ENCODE data around the gene ID1. TPM values are rescaled to one million over a fixed set of nuclear protein-coding genes. Genes with fewer than 3 reads are reported as not detected.
A peak's percentile ranks its signal among the peaks of the same experiment; 100 is the strongest.

ID1 gene
- total and polyA plus RNA-seq, 10 donors, result 47.6 to 222 (median 123) TPM

DNA sequence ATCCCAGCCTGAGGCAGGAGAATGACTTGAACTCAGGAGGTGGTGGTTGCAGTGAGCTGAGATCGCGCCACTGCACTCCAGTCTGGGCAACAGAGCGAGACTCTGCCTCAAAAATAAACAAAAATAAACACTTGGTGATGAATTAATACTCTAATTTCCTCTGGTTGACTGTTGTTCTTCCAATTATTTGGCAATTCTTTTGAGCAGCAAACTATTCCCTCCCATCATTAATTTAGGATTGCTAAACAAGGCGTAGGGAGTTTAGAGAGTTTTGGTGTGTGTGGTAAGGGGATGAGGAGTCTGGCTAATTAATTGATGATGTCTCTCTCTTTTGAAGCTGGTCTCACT, 2.7 kb upstream of the ID1 start:
- Histone ChIP-seq H3K4me1 (peaks cover 10 to 50% (median 40%) of the 10 kb centered on the region in 6 donors), H3K36me3 (no peaks in the 10 kb centered on the region), H3K27me3 (replicated peaks in 1 of 7) (peaks cover 0 to 62% (median 12%) of the 10 kb centered on the region in 7 donors), H3K9me3 (no peaks in the 10 kb centered on the region), H3K4me3 (no peak overlapping the region), H3K27ac (peak overlapping the region in 2 of 8 donors; percentile 87 to 91)
- intact Hi-C loops (cut with DNase I; ENCODE audit: low total_unique reads), result no loop called here
- no peak for DNase-seq
- TF ChIP-seq POLR2A (IDR thresholded peaks at IDR 0.05), result no peak
- no peak for TF ChIP-seq POLR2AphosphoS5 (IDR thresholded peaks at IDR 0.05)
- TF ChIP-seq CTCF (IDR thresholded peaks at IDR 0.05 in 8 of 11, conservative IDR thresholded peaks at IDR 0.05 in 3 of 11), result no peak
- 79 to 86% (median 85%) methylated on average over 4 of the region's 4 CpGs for WGBS, 5 donors

DNA sequence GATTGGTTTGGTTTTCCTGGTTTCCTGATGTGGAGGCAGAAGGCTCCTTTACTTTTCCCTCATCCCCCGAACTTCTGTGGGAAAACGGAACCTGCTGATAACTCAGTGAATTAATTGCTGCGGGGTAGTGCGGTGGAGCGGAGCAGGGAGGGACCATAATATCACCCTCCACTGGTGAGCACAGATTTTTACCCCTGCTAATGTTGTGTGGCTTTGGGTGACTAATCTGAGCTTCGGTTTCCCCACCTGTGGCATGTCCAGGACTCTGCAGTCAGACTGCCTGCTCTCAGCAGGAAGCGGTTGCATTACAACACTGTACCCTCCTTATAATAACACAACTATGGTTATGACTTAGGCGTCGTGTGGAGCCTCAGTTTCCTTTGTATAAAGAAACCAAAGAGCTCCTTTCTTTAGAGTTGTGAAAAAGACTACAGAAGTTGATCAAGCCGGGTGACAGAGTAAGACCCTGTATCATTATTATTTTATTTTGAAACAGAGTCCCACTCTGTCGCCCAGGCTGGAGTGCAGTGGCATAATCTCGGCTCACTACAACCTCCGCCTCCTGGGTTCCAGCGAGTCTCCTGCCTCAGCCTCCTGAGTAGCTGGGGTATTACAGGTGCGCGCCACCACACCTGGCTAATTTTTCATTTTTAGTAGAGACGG, 2.2 kb upstream of the ID1 start:
- intact Hi-C loops (cut with DNase I; ENCODE audit: low total_unique reads), result no loop called here
- H3K27me3 ChIP-seq (replicated peaks in 1 of 7), result peaks cover 0 to 67% (median 12%) of the 10 kb centered on the region in 7 donors
- no peaks in the 10 kb centered on the region for H3K36me3 ChIP-seq
- peaks cover 10 to 55% (median 43%) of the 10 kb centered on the region in 6 donors for H3K4me1 ChIP-seq
- no peak for DNase-seq
- peak overlapping the region in 2 of 8 donors; percentile 87 to 91 for H3K27ac ChIP-seq
- TF ChIP-seq POLR2A (IDR thresholded peaks at IDR 0.05) (no peak), CTCF (IDR thresholded peaks at IDR 0.05 in 8 of 11, conservative IDR thresholded peaks at IDR 0.05 in 3 of 11) (no peak), POLR2AphosphoS5 (IDR thresholded peaks at IDR 0.05) (no peak)
- 59 to 76% (median 69%) methylated on average over 17 of the region's 17 CpGs for WGBS, 5 donors
- H3K4me3 ChIP-seq, result no peak overlapping the region
- H3K9me3 ChIP-seq, result no peaks in the 10 kb centered on the region

GRCh38 chr20:31603822-31604566, 1.1 kb upstream of the ID1 start:
- Histone ChIP-seq H3K4me3 (peak overlapping the region; percentile 65 to 94 (median 87)), H3K27me3 (replicated peaks in 1 of 7) (peaks cover 0 to 76% (median 18%) of the 10 kb centered on the region in 7 donors), H3K27ac (peak overlapping the region; percentile 11 to 91 (median 86)), H3K36me3 (no peaks in the 10 kb centered on the region), H3K4me1 (peaks cover 14 to 66% (median 54%) of the 10 kb centered on the region in 6 donors), H3K9me3 (no peaks in the 10 kb centered on the region)
- 13 to 15% (median 14%) methylated on average over 38 to 43 of the region's 43 CpGs for WGBS, 5 donors
- intact Hi-C loops (cut with DNase I; ENCODE audit: low total_unique reads), result no loop called here
- TF ChIP-seq POLR2A (IDR thresholded peaks at IDR 0.05) (peak in 1 of 3 donors; percentile 69), POLR2AphosphoS5 (IDR thresholded peaks at IDR 0.05) (peak; percentile 85 to 93 (median 90)), CTCF (IDR thresholded peaks at IDR 0.05 in 8 of 11, conservative IDR thresholded peaks at IDR 0.05 in 3 of 11) (peak in 1 of 11 experiments; percentile 13)
- DNase-seq, result peak; percentile 95

GRCh38 chr20:31604567-31605030, 490 bp upstream of the ID1 start:
- Histone ChIP-seq H3K27me3 (replicated peaks in 1 of 7) (peaks cover 0 to 82% (median 18%) of the 10 kb centered on the region in 7 donors), H3K36me3 (no peaks in the 10 kb centered on the region), H3K27ac (peak overlapping the region; percentile 11 to 91 (median 86)), H3K4me3 (peak overlapping the region; percentile 65 to 94 (median 87)), H3K4me1 (peaks cover 14 to 72% (median 59%) of the 10 kb centered on the region in 6 donors), H3K9me3 (no peaks in the 10 kb centered on the region)
- 1 to 3% (median 2%) methylated on average over 14 of the region's 14 CpGs for WGBS, 5 donors
- no peak for DNase-seq
- TF ChIP-seq CTCF (IDR thresholded peaks at IDR 0.05 in 8 of 11, conservative IDR thresholded peaks at IDR 0.05 in 3 of 11) (no peak), POLR2A (IDR thresholded peaks at IDR 0.05) (no peak)
- intact Hi-C loops (cut with DNase I; ENCODE audit: low total_unique reads), result no loop called here
